T-helper 2 cell treated with Interferon-gamma antibody and Interleukin-4, amounts not matched to agents 100 ng/mL and 5 ng/mL, for 36 hours (primary cell): ENCODE measurements around the gene MTCL1. TPM values are rescaled to one million over a fixed set of nuclear protein-coding genes. Genes with fewer than 3 reads are reported as not detected.

Experiments used
- intact Hi-C: fragments of 100-400 bp; cut with micrococcal nuclease; formaldehyde crosslinking; loops from one replicate; pipeline ENCODE4 v1.15.1; 2023
- total RNA-seq: library from RNA; stranded (reverse); gene quantifications from 2 replicates; pipeline ENCODE4 v1.2.3, GENCODE V29; 2022

Gene MTCL1
- total RNA-seq, 1 donor from 2014 or later, result 0.93 TPM

DNA sequence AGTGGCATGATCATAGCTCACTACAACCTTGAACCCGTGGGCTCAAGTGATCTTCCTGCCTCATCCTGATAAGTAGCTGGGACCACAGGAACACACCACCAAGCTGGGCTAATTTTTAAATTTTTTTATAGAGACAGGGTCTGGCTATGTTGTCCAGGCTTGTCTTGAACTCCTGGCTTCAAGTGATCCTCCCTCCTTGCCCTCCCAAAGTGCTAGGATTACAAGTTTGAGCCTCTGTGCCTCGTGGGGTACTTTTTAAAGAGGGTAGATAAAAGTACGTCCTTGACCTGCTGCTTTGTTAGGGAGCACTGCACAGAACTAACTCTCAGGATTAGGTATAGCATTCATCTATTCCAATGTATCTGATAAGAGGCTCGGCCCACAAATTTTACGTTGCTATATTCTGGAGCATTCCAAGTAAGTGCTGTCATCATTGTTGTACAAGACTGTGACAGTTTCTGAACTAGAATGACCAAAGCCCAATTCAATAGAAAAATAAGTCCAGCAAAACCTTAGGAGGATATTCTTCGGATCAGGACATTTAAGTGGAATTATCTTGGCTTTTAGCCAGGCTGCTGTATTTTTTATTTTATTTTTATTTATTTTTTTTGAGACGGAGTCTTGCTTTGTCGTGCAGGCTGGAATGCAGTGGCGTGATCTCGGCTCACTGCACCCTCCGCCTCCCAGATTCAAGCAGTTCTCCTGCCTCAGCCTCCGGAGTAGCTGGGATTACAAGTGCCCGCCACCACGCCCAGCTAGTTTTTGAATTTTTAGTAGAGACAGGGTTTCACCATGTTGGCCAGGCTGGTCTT lies 4.1 kb downstream of the MTCL1 start:
- intact Hi-C loops, result loop anchor here (5.0 to 10.0 kb wide), 4 partner anchors 48 to 1203 kb away; partner anchors contain the start of genes ANKRD12, RALBP1 and VAPA

DNA sequence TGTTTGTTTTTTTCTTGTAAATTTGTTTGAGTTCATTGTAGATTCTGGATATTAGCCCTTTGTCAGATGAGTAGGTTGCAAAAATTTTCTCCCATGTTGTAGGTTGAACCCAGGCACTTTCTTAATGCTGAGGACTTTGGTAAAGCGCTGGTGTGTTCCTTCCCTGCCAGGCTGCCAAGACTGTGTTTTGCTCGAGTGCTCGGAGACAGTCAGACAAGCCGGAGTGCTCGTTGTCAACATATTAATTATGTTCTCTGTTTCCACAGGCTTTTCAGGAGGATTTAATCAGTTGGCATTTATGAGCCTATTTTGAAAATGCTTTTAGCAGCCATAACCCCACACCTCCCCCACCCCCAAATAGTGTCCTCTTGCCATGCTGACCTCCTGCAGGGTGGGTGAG lies 6.4 kb downstream of the MTCL1 start:
- intact Hi-C loops, result no loop called here

DNA sequence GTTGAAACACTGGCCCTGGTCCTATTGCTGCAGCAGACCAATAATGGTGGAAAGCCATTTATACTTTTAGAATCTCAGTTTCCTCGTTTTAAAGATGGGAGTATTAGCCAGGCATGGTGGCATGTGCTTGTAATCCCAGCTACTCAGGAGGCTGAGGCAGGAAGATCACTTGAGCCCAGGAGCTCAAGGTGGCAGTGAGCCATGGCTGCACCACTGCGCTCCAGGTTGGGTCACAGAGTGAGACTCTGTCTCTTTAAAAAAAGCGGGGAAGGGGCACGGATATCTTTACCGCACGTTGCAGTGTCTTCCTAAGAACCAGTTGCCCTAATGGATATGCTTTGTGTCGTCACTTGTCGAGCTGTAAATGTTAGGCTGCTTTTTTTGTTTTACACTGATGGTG lies 8.3 kb downstream of the MTCL1 start:
- intact Hi-C loops, result no loop called here

DNA sequence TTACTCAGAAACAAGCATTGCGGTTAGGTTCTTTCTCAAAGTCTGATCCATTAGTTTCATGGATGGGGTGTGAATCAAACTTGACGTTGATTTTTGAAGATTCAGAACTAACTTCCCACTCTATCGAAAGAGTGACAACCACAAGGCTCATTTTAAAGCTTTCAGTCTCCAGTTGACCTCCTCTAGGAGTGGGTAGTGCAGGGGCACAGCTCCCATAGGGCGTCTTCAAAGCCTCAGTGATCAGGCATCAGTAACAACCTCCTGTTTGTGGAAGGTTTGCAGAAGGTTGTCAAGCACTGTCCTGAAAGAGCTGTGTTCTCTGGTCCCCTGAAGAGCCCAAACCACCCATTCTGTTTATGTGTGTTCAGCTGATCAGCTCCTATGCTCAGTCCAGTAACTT lies 10.2 kb downstream of the MTCL1 start:
- intact Hi-C loops, result no loop called here

DNA sequence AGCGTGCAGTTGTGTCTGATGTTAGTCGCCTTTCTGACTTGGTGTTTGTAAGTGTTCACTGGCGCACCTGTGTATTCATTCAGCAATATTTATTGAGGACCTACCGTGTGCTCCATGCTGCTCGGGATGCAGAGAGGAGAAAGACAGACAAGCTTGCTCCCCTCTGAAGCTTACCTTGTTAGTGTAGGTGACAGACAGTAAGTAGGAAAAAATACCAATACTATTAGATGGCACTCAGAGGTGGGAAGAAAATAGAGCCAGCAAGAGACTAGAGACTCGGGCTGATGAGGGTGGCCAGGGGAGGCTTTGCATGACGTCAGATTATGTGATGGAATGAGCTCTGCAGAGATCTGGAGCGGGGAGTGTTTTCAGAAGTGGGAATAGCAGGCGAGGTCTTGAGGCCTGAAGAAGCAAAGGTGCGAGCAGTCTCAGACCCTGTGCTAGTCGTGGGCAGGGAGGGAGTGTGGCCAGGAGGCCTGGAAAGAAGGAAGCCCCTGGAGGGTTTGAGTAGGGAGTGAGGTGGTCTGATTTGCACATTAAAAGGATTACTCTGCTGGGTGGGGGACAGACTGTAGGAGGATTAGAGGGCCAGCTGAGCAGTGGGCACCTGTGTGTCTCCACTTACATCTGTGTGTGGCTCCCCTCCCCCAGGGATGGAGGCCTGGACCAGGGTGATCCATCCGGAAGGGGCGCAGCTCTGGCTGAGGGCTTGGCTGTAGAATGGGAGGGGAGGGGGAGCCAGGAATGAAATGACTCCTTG lies 11.8 kb downstream of the MTCL1 start:
- intact Hi-C loops, result no loop called here

DNA sequence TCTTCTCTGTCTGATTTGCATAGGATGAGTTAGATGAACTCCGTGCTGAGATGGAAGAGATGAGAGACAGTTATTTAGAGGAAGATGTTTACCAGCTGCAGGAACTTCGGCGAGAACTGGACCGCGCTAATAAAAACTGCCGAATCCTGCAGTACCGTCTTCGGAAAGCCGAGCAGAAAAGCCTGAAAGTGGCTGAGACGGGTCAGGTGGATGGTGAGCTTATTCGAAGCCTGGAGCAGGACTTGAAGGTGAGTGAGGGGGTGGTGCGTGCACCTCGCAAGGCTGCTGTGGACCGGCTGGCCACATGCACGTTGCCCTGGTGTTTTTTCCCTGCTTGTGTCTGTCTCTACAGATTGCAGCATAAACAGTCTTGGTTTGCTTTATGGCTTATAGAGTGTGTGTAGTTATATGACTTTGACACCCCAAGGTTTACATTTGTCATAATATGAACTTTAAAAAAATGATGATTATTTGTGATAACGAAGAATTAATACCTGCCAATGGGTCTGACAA lies 13.1 kb downstream of the MTCL1 start:
- intact Hi-C loops, result no loop called here

DNA sequence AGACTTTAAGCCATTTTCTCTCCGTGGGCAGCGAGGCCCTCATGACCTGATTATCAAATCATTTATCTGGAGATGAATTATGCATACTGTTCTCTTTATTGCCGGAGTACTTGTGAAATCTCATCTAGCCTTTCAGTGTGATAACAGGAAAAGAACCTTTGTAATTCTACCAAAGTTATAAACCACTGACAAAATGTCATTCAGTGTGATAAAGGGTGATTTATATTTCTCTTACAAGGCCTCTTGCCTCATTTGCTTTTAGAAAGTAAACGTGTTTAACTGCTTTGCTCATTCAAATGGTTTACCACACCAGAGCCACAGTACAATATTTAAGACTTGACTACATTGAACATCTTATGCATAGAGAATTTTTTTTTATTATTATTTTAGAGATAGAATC lies 13.8 kb downstream of the MTCL1 start:
- intact Hi-C loops, result no loop called here

DNA sequence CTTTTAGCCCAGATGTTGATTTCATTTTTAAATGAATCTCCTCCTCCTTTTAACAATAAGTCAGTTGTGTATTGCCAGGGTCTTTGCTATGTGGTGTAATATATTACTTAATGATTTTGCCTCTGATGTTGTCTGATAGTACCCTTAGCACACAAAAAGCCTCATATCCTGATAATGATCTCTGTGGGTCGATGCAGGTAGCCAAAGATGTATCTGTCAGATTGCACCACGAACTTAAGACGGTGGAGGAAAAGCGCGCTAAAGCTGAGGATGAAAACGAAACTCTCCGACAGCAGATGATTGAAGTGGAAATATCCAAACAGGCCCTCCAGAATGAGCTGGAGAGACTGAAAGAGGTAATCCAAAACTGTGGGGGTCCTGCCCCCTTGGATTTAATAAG lies 14.8 kb downstream of the MTCL1 start:
- intact Hi-C loops, result no loop called here

DNA sequence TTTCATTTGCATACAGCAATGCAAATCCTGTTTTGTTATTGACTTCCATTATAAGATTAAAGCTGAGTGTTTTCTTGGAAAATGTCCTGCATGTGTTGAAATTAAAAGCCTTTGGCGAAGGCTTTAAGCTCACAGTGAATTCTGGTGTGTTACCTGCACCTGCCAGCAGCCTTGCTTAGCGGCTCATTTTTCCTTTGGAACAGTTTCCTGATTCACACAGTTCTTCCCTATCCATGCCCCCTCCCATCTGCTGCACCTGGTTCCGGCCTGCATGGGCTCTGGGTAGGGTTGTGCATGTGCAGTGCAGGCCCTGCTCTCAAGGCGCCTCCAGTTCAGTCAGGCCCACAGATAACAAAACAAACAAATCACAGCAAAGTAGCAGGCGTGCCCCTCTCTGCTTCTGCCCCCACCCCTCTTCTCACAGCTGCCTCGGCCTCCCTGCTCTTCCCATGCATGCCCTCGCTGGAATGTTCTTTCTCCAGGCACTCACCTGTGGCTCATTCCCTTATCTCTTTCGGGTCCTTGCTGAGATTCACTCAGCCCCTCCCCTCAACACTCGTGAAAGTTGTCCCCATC lies 15.8 kb downstream of the MTCL1 start:
- intact Hi-C loops, result no loop called here

DNA sequence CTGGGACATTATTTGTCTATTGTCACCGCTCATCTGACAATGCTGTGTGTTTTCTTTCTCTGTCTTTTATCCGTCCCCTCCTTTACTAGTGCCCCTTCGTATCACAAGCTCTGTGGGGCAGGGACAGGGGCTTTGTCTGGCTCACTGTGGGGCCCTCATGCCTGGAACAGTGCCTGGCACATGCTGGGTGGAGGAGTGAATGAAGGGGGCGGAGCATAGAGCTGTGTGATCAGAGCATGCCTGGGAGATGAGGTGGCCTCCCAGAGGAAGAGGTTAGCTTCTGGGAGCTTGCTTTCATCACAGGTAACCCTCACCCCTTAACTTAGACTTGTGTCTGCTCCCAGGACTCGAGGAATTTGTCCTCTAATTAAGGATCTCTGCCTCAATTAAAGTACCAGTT lies 16.4 kb downstream of the MTCL1 start:
- intact Hi-C loops, result no loop called here

DNA sequence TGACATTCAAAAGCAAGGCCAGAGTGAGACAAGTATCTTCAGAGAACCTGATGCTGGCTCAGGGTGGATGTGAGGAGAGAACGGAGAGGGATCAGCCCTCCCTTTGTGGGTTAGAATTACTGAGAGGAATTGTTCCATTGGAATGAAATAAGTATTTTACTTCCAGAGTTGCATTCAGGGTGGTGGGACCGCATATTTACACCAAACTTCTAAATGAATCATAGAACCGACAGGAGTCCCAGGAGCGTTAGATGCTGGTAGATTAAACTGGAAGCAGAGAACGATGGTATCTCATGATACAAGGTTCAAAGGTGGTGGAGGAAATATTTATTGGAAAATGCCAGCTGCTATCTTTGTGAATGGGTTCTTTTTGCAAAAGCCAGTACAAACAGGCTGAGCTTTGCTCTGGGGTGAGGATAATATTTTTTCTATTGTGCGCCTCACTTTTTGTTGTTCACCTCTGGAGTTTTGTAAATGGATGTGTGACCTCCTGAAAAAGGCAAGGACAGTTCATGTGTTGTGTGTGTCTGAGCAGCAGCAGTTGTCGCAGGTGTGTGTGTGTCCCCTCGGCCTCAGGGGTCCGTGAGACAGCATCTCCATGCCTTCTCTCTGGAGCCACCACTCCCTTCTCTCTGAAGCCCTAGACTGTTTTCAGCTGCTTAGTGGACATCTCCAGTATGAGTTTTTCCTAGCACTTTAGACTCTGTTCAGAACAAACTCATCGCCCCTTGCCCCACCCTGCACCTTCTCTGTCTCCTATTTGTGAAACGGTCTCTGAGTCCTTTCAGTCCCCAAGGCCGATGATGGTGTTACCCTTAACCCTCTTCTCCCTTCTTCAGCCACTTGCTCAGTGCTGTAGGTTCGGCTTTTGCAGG lies 17.8 kb downstream of the MTCL1 start:
- intact Hi-C loops, result no loop called here

DNA sequence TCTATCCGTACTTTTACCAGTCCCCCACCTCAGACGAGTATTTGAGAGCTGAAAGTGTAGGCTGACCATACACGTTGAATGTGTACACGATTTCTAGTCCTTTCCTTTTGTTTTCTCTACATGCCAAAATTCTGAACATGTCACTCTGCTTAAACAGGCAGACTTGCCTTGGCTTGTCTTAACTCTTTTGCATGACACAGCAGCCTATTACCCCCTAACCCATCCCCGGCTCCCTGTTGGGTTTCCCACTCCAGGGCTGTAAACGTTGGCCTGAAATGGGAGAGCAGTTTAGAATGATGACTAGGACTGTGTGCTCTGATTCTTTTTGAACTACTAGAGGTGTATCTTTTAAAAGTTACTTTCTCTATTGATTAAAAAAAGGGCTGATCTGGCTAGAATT lies 19.1 kb downstream of the MTCL1 start:
- intact Hi-C loops, result no loop called here

DNA sequence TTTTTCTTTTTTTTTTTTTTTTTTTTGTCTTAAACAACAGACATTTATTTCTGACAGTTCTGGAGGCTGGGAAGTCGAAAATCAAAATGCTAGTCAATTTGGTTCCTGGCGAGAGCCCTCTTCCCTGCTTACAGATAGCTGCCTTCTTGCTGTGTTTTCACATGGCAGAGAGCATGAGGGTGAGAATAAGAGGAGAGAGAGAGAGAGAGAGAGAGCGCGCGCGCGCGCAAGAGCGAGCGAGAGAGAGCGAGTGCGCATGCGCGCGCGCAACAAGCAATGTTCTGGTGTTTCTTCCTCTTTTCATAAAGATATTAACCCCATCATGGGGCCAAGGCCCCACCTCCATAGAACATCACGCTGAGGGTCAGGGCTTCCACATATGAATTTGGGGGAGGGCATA lies 20.9 kb downstream of the MTCL1 start:
- intact Hi-C loops, result no loop called here

DNA sequence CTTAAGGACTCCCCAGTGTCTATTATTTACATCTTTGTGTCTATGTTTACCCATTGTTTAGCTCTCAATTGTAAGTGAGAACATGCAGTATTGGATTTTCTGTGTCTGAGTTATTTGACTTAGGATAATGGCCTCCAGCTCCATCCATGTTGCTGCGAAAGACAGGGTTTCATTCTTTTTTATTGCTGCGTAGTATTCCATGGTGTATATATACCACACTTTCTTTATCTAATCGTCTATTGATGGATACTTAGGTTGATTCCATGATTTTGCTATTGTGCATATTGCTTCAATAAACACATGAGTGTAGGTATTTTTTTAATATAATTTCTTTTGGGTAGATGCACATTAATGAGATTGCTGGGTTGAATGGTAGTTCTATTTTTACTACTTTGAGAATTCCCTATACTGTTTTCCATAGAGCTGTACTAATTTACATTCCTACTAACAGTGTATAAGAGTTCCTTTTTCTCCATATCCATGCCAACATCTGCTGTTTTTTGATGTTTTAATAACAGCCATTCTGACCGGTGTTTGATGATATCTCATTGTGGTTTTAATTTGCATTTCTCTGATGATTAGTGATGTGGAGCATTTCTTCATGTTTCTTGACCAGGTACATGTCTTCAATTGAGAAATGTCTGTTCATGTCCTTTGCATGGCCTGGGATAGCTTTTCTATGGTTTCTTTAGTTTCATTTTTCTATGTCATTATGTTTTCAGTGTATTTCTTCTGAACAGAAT lies 21.8 kb downstream of the MTCL1 start:
- intact Hi-C loops, result no loop called here

DNA sequence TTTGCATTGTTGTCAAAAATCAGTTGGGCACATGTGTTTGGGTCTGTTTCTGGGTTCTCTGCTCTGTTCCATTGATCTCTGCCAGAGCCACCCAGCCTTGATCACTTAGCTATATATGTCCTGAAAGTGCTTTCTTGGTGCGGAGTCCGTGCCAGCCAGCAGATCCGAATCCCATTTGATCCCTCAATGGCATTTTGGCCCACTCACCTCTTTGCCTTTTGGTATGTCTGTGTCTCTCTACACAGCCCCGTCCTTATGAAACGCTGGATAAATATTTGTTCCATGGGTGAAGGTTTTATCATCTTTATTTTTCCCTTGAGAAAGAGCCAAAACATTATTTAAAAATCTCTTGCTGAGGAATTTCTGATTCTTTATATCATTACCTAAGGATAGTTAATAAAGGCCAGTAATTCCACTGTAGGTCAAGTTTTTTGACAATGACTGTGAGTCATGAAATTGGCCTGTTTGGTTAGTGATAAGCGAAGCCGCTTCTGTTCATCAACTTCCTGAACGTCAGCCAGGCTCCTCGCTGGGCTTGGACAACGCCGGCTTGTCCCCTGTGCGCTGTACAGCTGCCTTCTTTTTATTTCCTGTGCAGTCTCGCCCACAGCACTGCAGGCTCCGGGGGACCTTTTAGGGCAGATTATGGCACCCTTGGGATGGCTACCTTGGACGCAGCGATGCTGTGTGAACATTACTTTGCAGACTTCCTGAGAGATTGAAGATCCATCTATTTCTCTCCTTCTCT lies 24.9 kb downstream of the MTCL1 start:
- intact Hi-C loops, result no loop called here

DNA sequence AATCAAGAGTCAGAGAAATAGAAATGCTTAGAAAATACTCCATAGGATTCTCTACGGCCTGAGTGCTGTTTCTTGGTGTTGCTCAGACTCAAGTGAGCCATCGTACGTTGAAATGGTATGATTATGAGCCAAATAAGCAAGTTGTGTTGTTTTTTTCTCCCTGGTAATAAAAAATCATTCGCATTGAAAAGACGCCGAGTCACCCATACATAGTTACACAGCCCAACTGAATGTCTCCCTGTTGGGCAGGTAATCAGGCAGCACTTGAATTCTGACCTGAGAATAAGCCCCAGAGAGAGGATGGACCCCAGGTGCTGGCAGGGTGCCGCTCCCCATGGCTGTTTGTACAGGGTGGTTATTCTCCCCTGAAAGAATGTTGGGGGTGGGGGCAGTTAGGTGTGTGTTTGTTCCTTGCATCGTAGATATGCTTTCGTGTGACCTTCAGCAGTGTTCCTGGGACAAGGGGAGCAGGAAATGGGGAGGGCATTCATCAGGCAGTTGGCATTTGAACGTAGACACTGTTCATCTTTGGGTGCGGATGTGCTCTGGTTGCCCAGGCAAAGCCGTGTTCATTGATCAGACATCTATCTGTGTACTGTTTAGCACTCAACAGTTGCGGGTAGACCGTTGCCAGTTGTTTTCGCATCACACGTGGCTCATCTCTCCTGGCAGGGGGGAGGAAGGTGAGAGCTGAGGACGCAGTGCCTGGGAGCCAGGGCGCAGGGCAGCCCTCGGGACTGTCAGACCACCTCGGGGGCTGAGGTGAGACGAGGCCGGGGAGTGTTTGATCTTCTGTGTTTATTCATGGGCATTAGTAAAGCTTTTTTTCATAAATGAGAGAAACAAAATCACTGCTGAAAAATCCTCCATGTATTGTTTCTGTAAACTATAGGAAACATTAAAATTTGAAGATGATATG lies 27.3 kb downstream of the MTCL1 start:
- intact Hi-C loops, result no loop called here

DNA sequence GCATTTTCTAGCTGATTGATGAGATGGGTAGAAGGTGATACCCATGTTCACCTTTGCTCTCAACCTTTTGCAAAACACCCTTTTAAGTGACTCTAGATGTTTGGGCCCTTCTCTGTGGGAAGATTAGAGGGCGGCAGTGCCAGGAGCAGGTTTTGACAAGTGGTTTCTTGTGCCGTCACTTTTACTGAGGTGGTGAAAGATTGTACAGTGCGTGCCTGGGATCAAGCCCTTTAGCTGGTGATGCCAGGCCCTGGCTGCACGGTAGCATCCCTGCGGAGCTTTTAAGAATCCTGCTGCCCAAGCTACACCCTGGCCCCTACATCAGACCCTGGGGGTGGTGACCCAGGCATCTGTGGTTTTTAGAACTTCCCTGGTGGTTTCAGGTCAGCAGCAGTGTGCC lies 29.1 kb downstream of the MTCL1 start:
- intact Hi-C loops, result no loop called here

DNA sequence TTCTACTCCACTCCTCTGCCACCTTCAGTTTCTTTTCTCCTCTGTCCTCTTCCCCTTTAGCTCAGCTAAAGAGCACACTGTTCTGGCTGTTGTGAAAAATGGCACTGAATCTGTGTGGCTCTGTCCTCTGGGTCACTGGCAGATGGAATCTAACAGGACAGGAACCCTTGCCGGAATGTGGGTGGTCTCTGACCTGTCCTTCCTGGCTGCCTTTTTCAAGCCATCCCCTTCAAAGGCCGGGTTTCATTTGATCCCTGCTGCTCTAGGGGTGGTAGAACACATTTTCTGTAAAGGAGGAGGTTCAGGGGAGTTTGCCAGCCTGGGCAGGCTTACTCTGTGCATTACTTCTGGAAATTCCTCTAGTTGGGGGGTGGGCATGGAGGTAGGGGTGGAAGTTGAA lies 29.9 kb downstream of the MTCL1 start:
- intact Hi-C loops, result no loop called here

DNA sequence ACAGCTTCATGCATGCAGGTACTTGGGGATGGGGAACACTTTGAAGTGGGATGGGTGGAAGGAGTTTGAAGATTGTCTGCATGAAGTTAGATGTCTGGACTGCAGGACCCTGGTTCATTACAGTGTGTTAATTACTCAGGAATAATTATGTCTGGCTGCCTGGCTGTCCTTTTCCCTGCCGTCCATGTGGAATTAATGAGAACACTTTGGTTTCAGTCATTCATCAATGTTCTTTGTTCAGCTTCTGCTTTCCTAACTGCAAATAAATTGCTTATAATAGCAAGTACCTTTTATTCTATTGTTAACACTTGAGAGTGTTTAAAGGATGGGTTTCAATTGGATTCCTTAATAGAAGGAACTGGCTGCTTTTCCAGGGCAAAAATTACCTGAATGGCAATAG lies 35.8 kb downstream of the MTCL1 start:
- intact Hi-C loops, result loop anchor here (10.0 kb wide), 1 partner anchor 64 kb away; no protein-coding TSS in a partner anchor
